A549 (cell line): ENCODE results near the gene SLC43A3.

Source experiments
- CTCF ChIP-seq: fragments of >200 bp; sonication (Bioruptor Twin); formaldehyde crosslinking; IDR thresholded peaks from 3 replicates; pipeline ENCODE4 v1.5.1; 2016
- EP300 ChIP-seq, 2 experiments: fragments of >200 bp; sonication (Bioruptor Twin); formaldehyde crosslinking; IDR thresholded peaks; 2 replicates in 1 of 2; 3 replicates in 1 of 2; pipeline ENCODE4 v1.6.1; 2016 to 2017
- ESRRA ChIP-seq: fragments of 150-350 bp; IDR thresholded peaks from 2 replicates; pipeline ENCODE4 v1.6.1; 2014; ENCODE audit warnings: mild to moderate bottlenecking, low read length, borderline replicate concordance
- HDAC2 ChIP-seq: fragments of 200-600 bp; sonication (generic); IDR thresholded peaks from 2 replicates; pipeline ENCODE4 v1.6.1; 2016
- POLR2A ChIP-seq: IDR thresholded peaks from 2 replicates; pipeline ENCODE4 v1.6.1; 2012; ENCODE audit warnings: mild to moderate bottlenecking, low read length
- RAD21 ChIP-seq, 2 experiments: fragments of >200 bp in 1 of 2; sonication (Bioruptor Twin) in 1 of 2; formaldehyde crosslinking in 1 of 2; IDR thresholded peaks in 1 of 2; conservative IDR thresholded peaks in 1 of 2; 2 replicates in 1 of 2; 3 replicates in 1 of 2; pipeline ENCODE4 v1.6.1; 2012 to 2018; ENCODE audit warnings: inconsistent platforms in 1 of 2
- ZSCAN20 ChIP-seq: fragments of 250-450 bp; sonication (Bioruptor Pico); IDR thresholded peaks from 2 replicates; pipeline ENCODE4 v1.8.0; 2022; ENCODE audit warnings: mild to moderate bottlenecking, moderate library complexity

- TF ChIP-seq EP300 (IDR thresholded peaks at IDR 0.05) (no peak), HDAC2 (no peak), POLR2A (no peak), CTCF (no peak), RAD21 (conservative IDR thresholded peaks at IDR 0.05 in 1 of 2, IDR thresholded peaks at IDR 0.05 in 1 of 2) (no peak), ESRRA (no peak), ZSCAN20 (CRISPR knock-in tag) (no peak)
Observed at GRCh38 chr11:57461841-57462489, 35.0 kb upstream of the SLC43A3 start.
